Right atrium auricular region (tissue), 2 donors: ENCODE results near the gene SPSB1. TPM values are rescaled to one million over a fixed set of nuclear protein-coding genes. Genes with fewer than 3 reads are reported as not detected.
A peak's percentile ranks its signal among the peaks of the same experiment; 100 is the strongest.

Experiments
- DNase-seq: peaks from one replicate; pipeline ENCODE4 v3.0.0-alpha.2; 2019; ENCODE audit warnings: low spot score
- H3K27ac ChIP-seq, 2 donors: fragments of 200-600 bp; sonication (generic); 1 replicate in 1 of 2; 2 replicates in 1 of 2; pipeline ENCODE4 v1.5.1; 2016 to 2019
- H3K27me3 ChIP-seq, 2 donors: fragments of 200-600 bp; sonication (generic); one replicate each; pipeline versions ENCODE4 v1.5.1 to v1.6.0; 2017 to 2019
- H3K36me3 ChIP-seq: fragments of 200-600 bp; sonication (generic); one replicate; pipeline ENCODE4 v1.5.1; 2016
- H3K4me1 ChIP-seq, 2 donors: fragments of 200-600 bp; sonication (generic); one replicate each; pipeline versions ENCODE4 v1.5.1 to v1.6.0; 2017 to 2019
- H3K4me3 ChIP-seq, 2 donors: fragments of 200-600 bp; sonication (generic); 1 replicate in 1 of 2; 2 replicates in 1 of 2; pipeline ENCODE4 v1.5.1; 2017 to 2019; ENCODE audit warnings: mild to moderate bottlenecking in 1 of 2, moderate library complexity in 1 of 2
- H3K9me3 ChIP-seq, 2 donors: fragments of 200-600 bp; sonication (generic); one replicate each; pipeline ENCODE4 v1.5.1; 2019
- total RNA-seq, 2 donors: library from RNA; depleted of rRNA; stranded (reverse); fragments of >200 nt; gene quantifications; one replicate each; pipeline ENCODE4 v1.1.0, GENCODE V29; 2016
- TF ChIP-seq, protein P1 (sequence below), 2 donors: fragments of 200-600 bp; sonication (generic); IDR thresholded peaks; one replicate each; pipeline ENCODE4 v1.5.1; 2019; ENCODE audit warnings: antibody characterized with exemption in 2 of 2

SPSB1 gene
- total RNA-seq, 2 donors from 2014 or later = 20.1 to 20.8 TPM

- H3K36me3 ChIP-seq = no peaks in the 10 kb centered on the region
- H3K4me3 ChIP-seq = no peak overlapping the region
- H3K4me1 ChIP-seq = peaks cover 0 to 41% of the 10 kb centered on the region in 2 donors
- TF ChIP-seq, protein P1, sequence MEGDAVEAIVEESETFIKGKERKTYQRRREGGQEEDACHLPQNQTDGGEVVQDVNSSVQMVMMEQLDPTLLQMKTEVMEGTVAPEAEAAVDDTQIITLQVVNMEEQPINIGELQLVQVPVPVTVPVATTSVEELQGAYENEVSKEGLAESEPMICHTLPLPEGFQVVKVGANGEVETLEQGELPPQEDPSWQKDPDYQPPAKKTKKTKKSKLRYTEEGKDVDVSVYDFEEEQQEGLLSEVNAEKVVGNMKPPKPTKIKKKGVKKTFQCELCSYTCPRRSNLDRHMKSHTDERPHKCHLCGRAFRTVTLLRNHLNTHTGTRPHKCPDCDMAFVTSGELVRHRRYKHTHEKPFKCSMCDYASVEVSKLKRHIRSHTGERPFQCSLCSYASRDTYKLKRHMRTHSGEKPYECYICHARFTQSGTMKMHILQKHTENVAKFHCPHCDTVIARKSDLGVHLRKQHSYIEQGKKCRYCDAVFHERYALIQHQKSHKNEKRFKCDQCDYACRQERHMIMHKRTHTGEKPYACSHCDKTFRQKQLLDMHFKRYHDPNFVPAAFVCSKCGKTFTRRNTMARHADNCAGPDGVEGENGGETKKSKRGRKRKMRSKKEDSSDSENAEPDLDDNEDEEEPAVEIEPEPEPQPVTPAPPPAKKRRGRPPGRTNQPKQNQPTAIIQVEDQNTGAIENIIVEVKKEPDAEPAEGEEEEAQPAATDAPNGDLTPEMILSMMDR (IDR thresholded peaks at IDR 0.05) = no peak
- no peaks in the 10 kb centered on the region for H3K27me3 ChIP-seq
- DNase-seq = no peak
- peak overlapping the region; percentile 71 to 87 for H3K27ac ChIP-seq
- H3K9me3 ChIP-seq = no peaks in the 10 kb centered on the region
Measured at GRCh38 chr1:9385801-9386573, 93.3 kb downstream of the SPSB1 start.

- TF ChIP-seq, protein P1 (IDR thresholded peaks at IDR 0.05) = no peak
- H3K36me3 ChIP-seq = no peaks in the 10 kb centered on the region
- peaks cover 0 to 34% of the 10 kb centered on the region in 2 donors for H3K4me1 ChIP-seq
- H3K27ac ChIP-seq = peak overlapping the region in 1 of 2 donors; percentile 56
- no peak for DNase-seq
- no peaks in the 10 kb centered on the region for H3K27me3 ChIP-seq
- no peaks in the 10 kb centered on the region for H3K9me3 ChIP-seq
- no peak overlapping the region for H3K4me3 ChIP-seq
Measured at GRCh38 chr1:9388335-9389180, 95.9 kb downstream of the SPSB1 start.

DNA sequence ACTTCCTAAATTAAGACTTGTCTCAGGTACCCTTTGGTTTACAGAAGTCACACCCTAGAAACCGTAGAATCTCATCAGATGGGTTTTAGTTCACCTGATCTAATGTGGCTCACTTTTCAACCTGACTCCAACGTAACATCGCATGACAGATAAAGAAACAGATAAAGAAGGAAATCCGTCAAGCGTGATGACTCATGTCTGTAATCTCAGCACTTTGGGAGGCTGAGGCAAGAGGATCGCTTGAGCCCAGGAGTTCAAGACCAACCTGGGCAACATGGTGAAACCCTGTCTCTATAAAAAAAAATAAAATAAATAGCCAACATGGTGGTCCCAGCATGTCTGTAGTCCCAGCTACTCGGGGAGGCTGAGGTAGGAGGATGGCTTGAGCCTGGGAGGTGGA, 97.3 kb downstream of the SPSB1 start:
- Histone ChIP-seq H3K27ac (no peak overlapping the region), H3K4me3 (no peak overlapping the region), H3K9me3 (no peaks in the 10 kb centered on the region), H3K27me3 (no peaks in the 10 kb centered on the region), H3K4me1 (peaks cover 0 to 20% of the 10 kb centered on the region in 2 donors), H3K36me3 (no peaks in the 10 kb centered on the region)
- no peak for DNase-seq
- TF ChIP-seq, protein P1 (IDR thresholded peaks at IDR 0.05) = no peak

GRCh38 chr1:9391620-9392019, 98.9 kb downstream of the SPSB1 start:
- TF ChIP-seq, protein P1 (IDR thresholded peaks at IDR 0.05) = no peak
- peaks cover 0 to 11% of the 10 kb centered on the region in 2 donors for H3K4me1 ChIP-seq
- DNase-seq = no peak
- no peak overlapping the region for H3K27ac ChIP-seq
- no peaks in the 10 kb centered on the region for H3K9me3 ChIP-seq
- no peaks in the 10 kb centered on the region for H3K27me3 ChIP-seq
- no peak overlapping the region for H3K4me3 ChIP-seq
- H3K36me3 ChIP-seq = no peaks in the 10 kb centered on the region

DNA sequence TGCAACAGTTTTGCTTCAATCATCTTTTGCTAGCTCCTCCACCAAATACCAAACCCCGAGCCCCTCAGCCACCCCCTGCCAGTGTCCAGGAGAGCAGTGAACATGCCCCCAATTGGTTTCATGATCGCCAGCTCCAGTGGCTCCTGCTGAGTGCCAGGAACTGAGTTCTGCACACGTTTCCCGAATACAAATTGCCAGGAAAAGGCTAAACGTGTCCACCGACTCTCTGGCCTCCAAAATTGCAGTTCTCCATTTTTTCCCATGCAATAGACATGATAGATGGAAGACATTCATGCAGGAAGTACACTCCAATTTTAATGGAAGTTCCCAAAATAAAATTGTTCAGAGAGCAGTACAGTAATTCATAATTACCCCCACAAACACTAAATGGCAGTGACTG, 101.3 kb downstream of the SPSB1 start:
- Histone ChIP-seq H3K9me3 (no peaks in the 10 kb centered on the region), H3K4me1 (peaks cover 0 to 8% of the 10 kb centered on the region in 2 donors), H3K27ac (no peak overlapping the region), H3K27me3 (no peaks in the 10 kb centered on the region), H3K4me3 (no peak overlapping the region), H3K36me3 (no peaks in the 10 kb centered on the region)
- DNase-seq = no peak
- TF ChIP-seq, protein P1 (IDR thresholded peaks at IDR 0.05) = no peak
